Ascending aorta (tissue), 2 donors: ENCODE measurements around the gene ZNF555. TPM values are rescaled to one million over a fixed set of nuclear protein-coding genes. Genes with fewer than 3 reads are reported as not detected.

Source experiments
- DNase-seq, 2 donors: peaks; one replicate each; pipeline ENCODE4 v3.0.0-alpha.2; 2019; ENCODE audit warnings: low spot score in 2 of 2
- H3K27ac ChIP-seq, 2 donors: fragments of 200-600 bp; sonication (generic); one replicate each; pipeline ENCODE4 v1.5.1; 2016 to 2017; ENCODE audit warnings: mild to moderate bottlenecking in 1 of 2
- H3K27me3 ChIP-seq: fragments of 200-600 bp; sonication (generic); one replicate; pipeline ENCODE4 v1.5.1; 2017
- H3K36me3 ChIP-seq, 2 donors: fragments of 200-600 bp; sonication (generic); one replicate each; pipeline ENCODE4 v1.5.1; 2016
- H3K4me1 ChIP-seq, 2 donors: fragments of 200-600 bp; sonication (generic); one replicate each; pipeline ENCODE4 v1.5.1; 2016 to 2017; ENCODE audit warnings: mild to moderate bottlenecking in 1 of 2
- H3K4me3 ChIP-seq, 2 donors: fragments of 200-600 bp; sonication (generic); one replicate each; pipeline ENCODE4 v1.5.1; 2016 to 2017; ENCODE audit warnings: mild to moderate bottlenecking in 1 of 2
- H3K9me3 ChIP-seq, 2 donors: fragments of 200-600 bp; sonication (generic); one replicate each; pipeline ENCODE4 v1.5.1; 2016
- CTCF ChIP-seq, 3 experiments: fragments of 200-600 bp in 2 of 3; fragments of 450-650 bp in 1 of 3; sonication (generic) in 2 of 3; IDR thresholded peaks; one replicate each; pipeline ENCODE4 v1.5.1; 2016 to 2019; ENCODE audit warnings: antibody characterized with exemption in 3 of 3, mild to moderate bottlenecking in 1 of 3, moderate library complexity in 1 of 3
- intact Hi-C: fragments of 100-400 bp; cut with DNase I; formaldehyde crosslinking; loops from one replicate; pipeline ENCODE4 v1.15.1; 2023
- total RNA-seq: library from RNA; depleted of rRNA; stranded (reverse); fragments of >200 nt; gene quantifications from one replicate; pipeline ENCODE4 v1.1.0, GENCODE V29; 2016

Gene ZNF555
- total RNA-seq, 1 donor from 2014 or later: 6.8 TPM

GRCh38 chr19:2863816-2864215 is 22.5 kb downstream of the ZNF555 start:
- Histone ChIP-seq H3K27ac (no peak overlapping the region), H3K9me3 (peaks cover 11 to 18% of the 10 kb centered on the region in 2 donors), H3K4me3 (no peak overlapping the region), H3K27me3 (no peaks in the 10 kb centered on the region), H3K36me3 (no peaks in the 10 kb centered on the region), H3K4me1 (no peaks in the 10 kb centered on the region)
- DNase-seq: no peak
- intact Hi-C loops: no loop called here
- TF ChIP-seq CTCF (IDR thresholded peaks at IDR 0.05): no peak

GRCh38 chr19:2865334-2866100 is 24.2 kb downstream of the ZNF555 start:
- DNase-seq: no peak
- intact Hi-C loops: no loop called here
- Histone ChIP-seq H3K4me3 (no peak overlapping the region), H3K9me3 (peaks cover 0 to 3% of the 10 kb centered on the region in 2 donors), H3K27ac (no peak overlapping the region), H3K36me3 (no peaks in the 10 kb centered on the region), H3K27me3 (no peaks in the 10 kb centered on the region), H3K4me1 (no peaks in the 10 kb centered on the region)
- no peak for TF ChIP-seq CTCF (IDR thresholded peaks at IDR 0.05)

- intact Hi-C loops: no loop called here
- Histone ChIP-seq H3K9me3 (no peaks in the 10 kb centered on the region), H3K4me3 (no peak overlapping the region), H3K27me3 (no peaks in the 10 kb centered on the region), H3K4me1 (no peaks in the 10 kb centered on the region), H3K27ac (no peak overlapping the region), H3K36me3 (no peaks in the 10 kb centered on the region)
- no peak for DNase-seq
- no peak for TF ChIP-seq CTCF (IDR thresholded peaks at IDR 0.05)
Observed at GRCh38 chr19:2866495-2867024, 25.3 kb downstream of the ZNF555 start.

GRCh38 chr19:2867025-2867991 is 26.0 kb downstream of the ZNF555 start, which contains the start of gene ZNF556:
ZNF556 (plus strand) TSS chr19:2867335; CDS start chr19:2867422, 87 bp downstream.
- Histone ChIP-seq H3K27ac (no peak within 1 kb of the TSS), H3K4me3 (no peak within 1 kb of the TSS), H3K27me3 (no peaks in the 10 kb centered on the region), H3K4me1 (no peaks in the 10 kb centered on the region), H3K9me3 (no peaks in the 10 kb centered on the region), H3K36me3 (no peaks in the 10 kb centered on the region)
- no peak for DNase-seq
- intact Hi-C loops: no loop called here
- TF ChIP-seq CTCF (IDR thresholded peaks at IDR 0.05): no peak

- no peak for DNase-seq
- Histone ChIP-seq H3K36me3 (no peaks in the 10 kb centered on the region), H3K27ac (no peak overlapping the region), H3K4me1 (no peaks in the 10 kb centered on the region), H3K27me3 (no peaks in the 10 kb centered on the region), H3K9me3 (no peaks in the 10 kb centered on the region), H3K4me3 (no peak overlapping the region)
- intact Hi-C loops: loop anchor here (5.0 kb wide), 1 partner anchor 217 kb away; no protein-coding TSS in a partner anchor
- TF ChIP-seq CTCF (IDR thresholded peaks at IDR 0.05): no peak
Observed at GRCh38 chr19:2869618-2870017, 28.3 kb downstream of the ZNF555 start.
